NT2/D1 (cell line): ENCODE results near the gene P2RX2.
A peak's percentile ranks its signal among the peaks of the same experiment; 100 is the strongest.

Source experiments
- DNase-seq: peaks from one replicate; pipeline ENCODE4 v3.0.0-alpha.2; 2011; ENCODE audit warnings: low read depth, low spot score
- H3K27me3 ChIP-seq: 2 replicates; pipeline ENCODE4 v1.6.0; 2011; ENCODE audit warnings: mild to moderate bottlenecking; ENCODE audit not compliant: insufficient read length, insufficient read depth
- H3K36me3 ChIP-seq: 2 replicates; pipeline ENCODE4 v1.6.1; 2011; ENCODE audit warnings: mild to moderate bottlenecking, low read length, mixed read lengths; ENCODE audit not compliant: insufficient read depth, insufficient read length
- H3K4me1 ChIP-seq: 2 replicates; pipeline ENCODE4 v1.5.1; 2011; ENCODE audit not compliant: insufficient read depth, insufficient read length
- H3K4me3 ChIP-seq: 2 replicates; pipeline ENCODE4 v1.5.1; 2011; ENCODE audit warnings: low read depth; ENCODE audit not compliant: insufficient read length
- H3K9ac ChIP-seq: 2 replicates; pipeline ENCODE4 v1.6.0; 2011; ENCODE audit warnings: low read depth; ENCODE audit not compliant: insufficient read length
- H3K9me3 ChIP-seq: 2 replicates; pipeline ENCODE4 v1.5.1; 2011; ENCODE audit warnings: mild to moderate bottlenecking, low read length; ENCODE audit not compliant: insufficient read depth
- SUZ12 ChIP-seq: IDR thresholded peaks from 2 replicates; pipeline ENCODE4 v1.6.1; 2011; ENCODE audit not compliant: insufficient read length, insufficient read depth; ENCODE audit errors: extremely low read depth
- YY1 ChIP-seq: IDR thresholded peaks from 2 replicates; pipeline ENCODE4 v1.6.1; 2011; ENCODE audit not compliant: insufficient read length, insufficient read depth
- ZNF274 ChIP-seq: IDR thresholded peaks from 2 replicates; pipeline ENCODE4 v1.6.1; 2011; ENCODE audit warnings: mild to moderate bottlenecking, low read depth, low read length

Gene P2RX2

GRCh38 chr12:132610051-132610759, 8.4 kb upstream of the P2RX2 start, which contains the start of gene LRCOL1:
TSS of gene LRCOL1 (minus strand) at chr12:132610582. CDS start at chr12:132606251, 4,331 bp downstream.
- no peaks in the 10 kb centered on the region for H3K4me1 ChIP-seq
- H3K36me3 ChIP-seq: no peaks in the 10 kb centered on the region
- no peak within 1 kb of the TSS for H3K4me3 ChIP-seq
- no peak within 1 kb of the TSS for H3K9ac ChIP-seq
- DNase-seq: no peak
- H3K9me3 ChIP-seq: peaks cover 21% of the 10 kb centered on the region; the same call in 1 of the 2 replicates
- H3K27me3 ChIP-seq: peaks cover 99% of the 10 kb centered on the region
- TF ChIP-seq ZNF274 (no peak), YY1 (no peak), SUZ12 (no peak)

GRCh38 chr12:132610866-132611602, 7.5 kb upstream of the P2RX2 start:
- peaks cover 29% of the 10 kb centered on the region for H3K9me3 ChIP-seq
- H3K36me3 ChIP-seq: no peaks in the 10 kb centered on the region
- no peak overlapping the region for H3K4me3 ChIP-seq
- H3K27me3 ChIP-seq: peaks cover 100% of the 10 kb centered on the region
- H3K9ac ChIP-seq: no peak overlapping the region
- no peaks in the 10 kb centered on the region for H3K4me1 ChIP-seq
- no peak for DNase-seq
- TF ChIP-seq SUZ12 (no peak), YY1 (no peak)

- H3K4me1 ChIP-seq: no peaks in the 10 kb centered on the region
- DNase-seq: no peak
- no peak overlapping the region for H3K9ac ChIP-seq
- peaks cover 100% of the 10 kb centered on the region for H3K27me3 ChIP-seq
- no peaks in the 10 kb centered on the region for H3K36me3 ChIP-seq
- no peak overlapping the region for H3K4me3 ChIP-seq
- TF ChIP-seq SUZ12: no peak
- TF ChIP-seq YY1: no peak
- no peak for TF ChIP-seq ZNF274
- H3K9me3 ChIP-seq: peaks cover 35% of the 10 kb centered on the region
These were observed 7.0 kb upstream of the P2RX2 start for GRCh38 chr12:132611620-132612019.

- Histone ChIP-seq H3K4me3 (no peak overlapping the region), H3K36me3 (no peaks in the 10 kb centered on the region), H3K4me1 (no peaks in the 10 kb centered on the region), H3K9me3 (peaks cover 44% of the 10 kb centered on the region), H3K9ac (no peak overlapping the region), H3K27me3 (peaks cover 93% of the 10 kb centered on the region)
- no peak for DNase-seq
- TF ChIP-seq YY1 (no peak), ZNF274 (no peak), SUZ12 (no peak)
These were observed 4.5 kb upstream of the P2RX2 start for GRCh38 chr12:132614029-132614428.

- DNase-seq: peak; percentile 82
- Histone ChIP-seq H3K27me3 (peaks cover 83% of the 10 kb centered on the region), H3K9ac (no peak overlapping the region)
These were observed 3.6 kb upstream of the P2RX2 start for GRCh38 chr12:132614861-132615578.

GRCh38 chr12:132615579-132616038, 3.0 kb upstream of the P2RX2 start:
- H3K9me3 ChIP-seq: peaks cover 44% of the 10 kb centered on the region
- peaks cover 2% of the 10 kb centered on the region for H3K4me1 ChIP-seq
- DNase-seq: no peak
- no peak overlapping the region for H3K9ac ChIP-seq
- H3K27me3 ChIP-seq: peaks cover 78% of the 10 kb centered on the region
- TF ChIP-seq SUZ12 (no peak), YY1 (no peak), ZNF274 (no peak)
- H3K36me3 ChIP-seq: no peaks in the 10 kb centered on the region
- H3K4me3 ChIP-seq: no peak overlapping the region

More at GRCh38 chr12:132614861-132615578, 3.6 kb upstream of the P2RX2 start:
- Histone ChIP-seq H3K4me3 (no peak overlapping the region), H3K36me3 (no peaks in the 10 kb centered on the region), H3K9me3 (peaks cover 44% of the 10 kb centered on the region), H3K4me1 (peaks cover 2% of the 10 kb centered on the region)
- TF ChIP-seq ZNF274 (no peak), YY1 (no peak), SUZ12 (no peak)
